Heart left ventricle (tissue), 13 donors: ENCODE data around the gene DOCK4.

Source experiments
- POLR2A ChIP-seq, 2 donors: fragments of 450-650 bp; IDR thresholded peaks; one replicate each; pipeline ENCODE4 v1.6.1; 2017; ENCODE audit warnings: antibody characterized with exemption in 2 of 2, mild to moderate bottlenecking in 2 of 2, moderate library complexity in 2 of 2
- TF ChIP-seq, protein P1 (sequence below), 12 donors: fragments of 200-600 bp; sonication (generic) in 4 of 12; IDR thresholded peaks; one replicate each; pipeline versions ENCODE4 v1.5.0 to v1.8.0; 2018 to 2022; ENCODE audit warnings: antibody characterized with exemption in 12 of 12, mild to moderate bottlenecking in 5 of 12
- donor health status: ischemic (EF 13 %, LVEDD 7.1; RV severe dilation, severe dysfunction).
- donor health status: DM: no; HTN: yes; CAD: no.
- donor health status: DM: no; HTN: no; CAD: no.
- donor health status: ischemic (EF 25% LVEDD 6.9; RV normal size, moderate dysfunction).
- donor health status: ischemic (EF 25% LVEDD 5.7; RV mildly dilated, moderate dysfunction).
- donor health status: ischemic (EF 35%, LVEDD 5.7; RV mildly dilated, moderate dysfunction).
- donor health status: nonischemic (EF 11% LVEDD 7.7; RV severe dilation, severe dysfunction).
- donor health status: DM: yes; HTN: yes; CAD: no.
- donor health status: PGD.
- donor health status: ischemic (EF 29% LVEDD 5.4; RV normal size, mild dysfunction).
- donor health status: nonischemic (EF 23%, LVEDD 6.1; RV moderate dilation, normal function).

DNA sequence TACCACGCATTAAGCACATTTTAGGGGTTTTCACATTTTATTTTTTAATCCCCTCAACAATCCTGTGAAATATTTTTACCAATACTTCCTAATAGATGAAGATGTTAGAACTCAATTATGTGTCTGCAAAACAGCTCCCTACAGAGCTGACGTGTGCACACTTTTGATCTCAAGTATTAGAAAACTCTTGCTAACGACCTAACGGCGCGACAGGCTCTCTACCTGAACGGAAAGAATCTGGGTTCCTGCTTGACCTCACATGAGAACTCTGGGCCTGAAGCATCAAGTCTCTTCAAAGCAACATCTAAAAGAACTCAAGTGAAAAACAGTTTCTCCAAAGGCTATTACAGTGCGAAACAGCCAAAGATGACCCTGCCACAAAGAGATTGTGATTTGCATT lies 113.9 kb downstream of the DOCK4 start:
- TF ChIP-seq, protein P1, sequence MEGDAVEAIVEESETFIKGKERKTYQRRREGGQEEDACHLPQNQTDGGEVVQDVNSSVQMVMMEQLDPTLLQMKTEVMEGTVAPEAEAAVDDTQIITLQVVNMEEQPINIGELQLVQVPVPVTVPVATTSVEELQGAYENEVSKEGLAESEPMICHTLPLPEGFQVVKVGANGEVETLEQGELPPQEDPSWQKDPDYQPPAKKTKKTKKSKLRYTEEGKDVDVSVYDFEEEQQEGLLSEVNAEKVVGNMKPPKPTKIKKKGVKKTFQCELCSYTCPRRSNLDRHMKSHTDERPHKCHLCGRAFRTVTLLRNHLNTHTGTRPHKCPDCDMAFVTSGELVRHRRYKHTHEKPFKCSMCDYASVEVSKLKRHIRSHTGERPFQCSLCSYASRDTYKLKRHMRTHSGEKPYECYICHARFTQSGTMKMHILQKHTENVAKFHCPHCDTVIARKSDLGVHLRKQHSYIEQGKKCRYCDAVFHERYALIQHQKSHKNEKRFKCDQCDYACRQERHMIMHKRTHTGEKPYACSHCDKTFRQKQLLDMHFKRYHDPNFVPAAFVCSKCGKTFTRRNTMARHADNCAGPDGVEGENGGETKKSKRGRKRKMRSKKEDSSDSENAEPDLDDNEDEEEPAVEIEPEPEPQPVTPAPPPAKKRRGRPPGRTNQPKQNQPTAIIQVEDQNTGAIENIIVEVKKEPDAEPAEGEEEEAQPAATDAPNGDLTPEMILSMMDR (IDR thresholded peaks at IDR 0.05): no peak
- no peak for TF ChIP-seq POLR2A (IDR thresholded peaks at IDR 0.05)
